HepG2 (cell line): ENCODE results near the gene ZNF624. TPM values are rescaled to one million over a fixed set of nuclear protein-coding genes. Genes with fewer than 3 reads are reported as not detected.
"Not testable (repeated sequence)": the region's sequence is repeated elsewhere in the genome, so short reads cannot be mapped to it uniquely, and the experiment has no call there.

Experiments used
- ATAC-seq: fragments of 200-7000 bp; cut with Tn5 transposase; 3 replicates; pipeline ENCODE4 v1.9.1; 2020; ENCODE audit warnings: mild to moderate bottlenecking, moderate library complexity
- BruUV-seq: library from RNA; stranded (reverse); fragments of 400-500 nt; replicated peaks from 2 replicates; lab custom pipeline; 2021; lab: Mats Ljungman, UMichigan
- CTCF ChIA-PET: fragments of 300-600 bp; formaldehyde crosslinking; extraction: SDS; loops from one replicate; lab custom pipeline; 2021; ENCODE audit warnings: low total read pairs, inconsistent platforms, low intra/inter-chr PET ratio; lab: Yijun Ruan, JAX
- POLR2A ChIA-PET: fragments of 350-600 bp; sonication (Branson Sonifier 250); formaldehyde crosslinking; loops from one replicate; lab custom pipeline; 2020; ENCODE audit warnings: antibody characterized with exemption, inconsistent platforms; lab: Yijun Ruan, JAX
- DNase-seq: peaks from one replicate; pipeline ENCODE4 v3.0.0-alpha.2; 2015; ENCODE audit warnings: low spot score
- FAIRE-seq: peaks from 3 replicates; lab custom pipeline; 2011; peaks lifted over from hg19 to GRCh38; lab: Jason Lieb, UNC
- H2AFZ ChIP-seq: one replicate; pipeline ENCODE4 v1.6.1; 2011; ENCODE audit warnings: low read length, inconsistent platforms
- H3K27ac ChIP-seq: fragments of 300-600 bp; 3 replicates; pipeline ENCODE4 v1.8.0; 2011; ENCODE audit warnings: mixed run types, mild to moderate bottlenecking, mixed read lengths, low read length, inconsistent platforms; ENCODE audit not compliant: insufficient read depth; ENCODE audit errors: extremely low read length
- H3K27me3 ChIP-seq, 2 experiments: fragments of 200-600 bp in 1 of 2; 2 replicates in 1 of 2; 3 replicates in 1 of 2; pipeline versions ENCODE4 v1.6.0 to v1.8.0; 2011; ENCODE audit warnings: low read length in 2 of 2, mild to moderate bottlenecking in 2 of 2, moderate library complexity in 2 of 2, inconsistent platforms in 1 of 2; ENCODE audit not compliant: insufficient read depth in 2 of 2, control insufficient read depth in 1 of 2
- H3K36me3 ChIP-seq, 2 experiments: fragments of 200-600 bp in 1 of 2; replicated peaks in 1 of 2; 2 replicates in 1 of 2; 3 replicates in 1 of 2; pipeline versions ENCODE4 v1.5.1 to v1.8.0; 2011; ENCODE audit warnings: low read length in 2 of 2, inconsistent platforms in 1 of 2; ENCODE audit not compliant: insufficient read depth in 2 of 2, control insufficient read depth in 1 of 2
- H3K4me1 ChIP-seq: 2 replicates; pipeline ENCODE4 v1.5.1; 2012; ENCODE audit warnings: low read length, inconsistent platforms; ENCODE audit not compliant: insufficient read depth
- H3K4me2 ChIP-seq: 2 replicates; pipeline ENCODE4 v1.6.0; 2011; ENCODE audit warnings: low read depth, low read length, inconsistent platforms
- H3K4me3 ChIP-seq, 3 experiments: fragments of 200-600 bp in 1 of 3; sonication (generic), shearing (Covaris generic) in 1 of 3; replicated peaks in 1 of 3; 2 replicates each; pipeline ENCODE4 v1.5.1; 2011 to 2016; ENCODE audit warnings: low read length in 3 of 3, inconsistent platforms in 2 of 3, low read depth in 2 of 3, mild to moderate bottlenecking in 2 of 3, control low read depth in 1 of 3, mixed read lengths in 1 of 3; ENCODE audit not compliant: insufficient read depth in 1 of 3
- H3K79me2 ChIP-seq: one replicate; pipeline ENCODE4 v1.6.1; 2011; ENCODE audit warnings: low read length, inconsistent platforms; ENCODE audit not compliant: insufficient read depth
- H3K9ac ChIP-seq: 2 replicates; pipeline ENCODE4 v1.6.0; 2011; ENCODE audit warnings: mild to moderate bottlenecking, low read depth, low read length, inconsistent platforms; ENCODE audit not compliant: insufficient read depth
- H3K9me3 ChIP-seq: 2 replicates; pipeline ENCODE4 v1.5.1; 2012; ENCODE audit warnings: mild to moderate bottlenecking, low read length
- H4K20me1 ChIP-seq: 2 replicates; pipeline ENCODE4 v1.6.0; 2011; ENCODE audit warnings: inconsistent platforms, mild to moderate bottlenecking, low read length, moderate library complexity; ENCODE audit not compliant: insufficient read depth
- NAIF1 ChIP-seq: sonication (generic); formaldehyde crosslinking; IDR thresholded peaks from 2 replicates; pipeline ENCODE4 v1.5.0; 2020; ENCODE audit warnings: mild to moderate bottlenecking, missing genetic modification reagents, borderline replicate concordance
- PRDM15 ChIP-seq: sonication (generic); formaldehyde crosslinking; IDR thresholded peaks from 2 replicates; pipeline ENCODE4 v1.4.0; 2020; ENCODE audit warnings: missing genetic modification reagents
- ZNF280B ChIP-seq: sonication (generic); formaldehyde crosslinking; IDR thresholded peaks from 2 replicates; pipeline ENCODE4 v1.5.0; 2020; ENCODE audit warnings: missing genetic modification reagents, mild to moderate bottlenecking, borderline replicate concordance
- WGBS: methylation state at CpG from one replicate; pipeline ENCODE4 v1.1.6; 2017; ENCODE audit warnings: low lambda C conversion rate; 5-methylcytosine and 5-hydroxymethylcytosine counted together
- in situ Hi-C: cut with HindIII; loops from 2 replicates; pipeline ENCODE4 v1.10.0; 2017; ENCODE audit warnings: low pct_unique_long_range_greater_than_20kb; ENCODE audit not compliant: extremely low pct_ligation_motif_present
- intact Hi-C: fragments of 100-400 bp; cut with micrococcal nuclease; formaldehyde crosslinking; loops from one replicate; pipeline ENCODE4 v1.10.0; 2022; ENCODE audit not compliant: unreplicated experiment
- polyA plus RNA-seq, 8 experiments: library from polyadenylated mRNA; depleted of rRNA in 3 of 8; stranded (reverse) in 7 of 8; unstranded in 1 of 8; fragments of >200 nt; fragmentation: Illumina TruSeq in 4 of 8; extraction: Trizol in 4 of 8; gene quantifications; 2 replicates each; pipeline versions ENCODE4 v1.2.1 to v1.2.3, GENCODE V29; 2011 to 2016; ENCODE audit warnings: low read depth in 4 of 8, missing spikeins in 1 of 8, mixed read lengths in 1 of 8; ENCODE audit not compliant: insufficient read depth in 1 of 8
- total RNA-seq, 5 experiments: library from RNA; depleted of rRNA; stranded (reverse); fragments of >200 nt; fragmentation: Illumina TruSeq; extraction: Trizol; gene quantifications; 2 replicates each; pipeline ENCODE4 v1.2.3, GENCODE V29; 2016; ENCODE audit warnings: low read depth in 1 of 5

ZNF624 gene
- total and polyA plus RNA-seq, 2 of the 13 experiments (the other 11 are each of a cell fraction or from before 2014, with no cell fraction given): 0.75 to 3.5 TPM

- TF ChIP-seq NAIF1 (CRISPR knock-in tag): no peak
- 0 out of 2 replicates have a peak, but pooled peaks have one; percentile 45 for TF ChIP-seq PRDM15 (CRISPR knock-in tag)
- TF ChIP-seq ZNF280B: peak; percentile 93
Measured at GRCh38 chr17:16653367-16654041, at the start of gene ZNF624 (continued).

- FAIRE-seq, in situ Hi-C loops, H3K4me1 ChIP-seq, CTCF ChIA-PET, H3K27me3 ChIP-seq, DNase-seq, H3K4me2 ChIP-seq, H3K36me3 ChIP-seq, H2AFZ ChIP-seq, BruUV-seq, ATAC-seq, H3K9me3 ChIP-seq, H3K27ac ChIP-seq, H3K79me2 ChIP-seq, H4K20me1 ChIP-seq, H3K9ac ChIP-seq, H3K4me3 ChIP-seq, POLR2A ChIA-PET, intact Hi-C loops: not testable (repeated sequence)
- WGBS: 2% methylated on average over 5 of the region's 5 CpGs
Measured at GRCh38 chr17:16697603-16698002, 44.0 kb upstream of the ZNF624 start.

GRCh38 chr17:16690447-16690846 lies 36.8 kb upstream of the ZNF624 start:
- H4K20me1 ChIP-seq, H3K4me1 ChIP-seq, ATAC-seq, H3K4me3 ChIP-seq, POLR2A ChIA-PET, in situ Hi-C loops, H3K9ac ChIP-seq, intact Hi-C loops, H3K9me3 ChIP-seq, FAIRE-seq, H2AFZ ChIP-seq, BruUV-seq, H3K4me2 ChIP-seq, H3K79me2 ChIP-seq, H3K27me3 ChIP-seq, H3K36me3 ChIP-seq, DNase-seq, H3K27ac ChIP-seq: not testable (repeated sequence)
- CTCF ChIA-PET: interaction anchor here (1.7 to 2.9 kb wide), 3 partner anchors 101 to 154 kb away, joined by 8 to 9 read pairs (median 9); no protein-coding TSS in a partner anchor
- 81% methylated on average over 22 of the region's 30 CpGs for WGBS
